ENCODE data around the gene MEF2A.

The MEF2A gene

DNA sequence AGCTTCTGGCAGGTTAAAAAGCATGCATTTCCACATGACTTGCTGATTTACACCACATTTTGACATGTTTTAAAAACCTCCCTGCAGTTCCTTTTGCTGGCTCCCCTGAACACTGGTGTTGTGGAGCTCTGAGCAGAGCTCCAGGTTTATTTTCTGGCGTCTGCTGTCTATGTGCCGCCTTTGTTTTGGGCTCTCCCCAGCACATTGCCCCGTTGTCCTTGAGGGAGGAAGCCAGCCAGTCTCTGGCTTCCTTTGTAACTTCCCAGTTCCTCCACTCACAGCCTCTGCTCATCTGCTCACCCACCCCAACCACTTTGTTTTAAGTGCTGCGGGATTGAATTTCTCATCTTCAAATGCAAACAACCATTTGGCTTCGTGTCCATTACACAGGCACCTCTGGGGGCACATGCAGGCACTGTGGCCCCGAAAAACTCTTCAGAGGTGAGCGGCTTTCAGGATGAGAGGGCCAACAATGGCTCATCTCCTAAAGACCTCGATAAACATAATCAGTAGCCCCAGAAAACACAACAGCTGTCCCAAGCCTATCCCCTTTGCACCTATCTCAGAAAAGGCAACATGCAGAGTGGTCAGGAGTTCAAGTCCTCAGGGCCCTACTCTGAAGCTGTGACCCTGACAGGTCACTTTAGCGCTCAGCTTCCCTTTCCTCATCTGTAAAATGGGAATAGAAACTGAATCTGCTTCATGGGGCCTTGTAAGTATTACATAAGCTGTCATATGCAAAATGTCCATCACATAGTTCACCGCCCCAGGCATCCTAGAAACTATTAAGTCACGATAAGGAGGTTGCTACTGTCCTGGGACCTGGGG, 1.3 kb upstream of the MEF2A start:
- no peak for DNase-seq

DNA sequence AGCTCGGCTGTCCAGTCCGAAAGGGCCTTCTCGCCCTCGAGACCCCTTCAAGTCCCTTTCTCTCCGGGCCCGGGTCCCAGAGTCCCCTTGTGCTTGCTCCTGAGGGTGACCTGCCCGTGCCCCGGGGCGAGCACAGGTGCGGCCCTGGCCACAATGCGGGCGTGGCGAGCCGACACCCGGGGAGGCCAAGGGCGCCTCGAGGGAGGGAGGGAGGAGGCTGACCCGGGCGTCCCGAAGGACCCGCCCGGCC, 810 bp upstream of the MEF2A start:
- DNase-seq = no peak

DNA sequence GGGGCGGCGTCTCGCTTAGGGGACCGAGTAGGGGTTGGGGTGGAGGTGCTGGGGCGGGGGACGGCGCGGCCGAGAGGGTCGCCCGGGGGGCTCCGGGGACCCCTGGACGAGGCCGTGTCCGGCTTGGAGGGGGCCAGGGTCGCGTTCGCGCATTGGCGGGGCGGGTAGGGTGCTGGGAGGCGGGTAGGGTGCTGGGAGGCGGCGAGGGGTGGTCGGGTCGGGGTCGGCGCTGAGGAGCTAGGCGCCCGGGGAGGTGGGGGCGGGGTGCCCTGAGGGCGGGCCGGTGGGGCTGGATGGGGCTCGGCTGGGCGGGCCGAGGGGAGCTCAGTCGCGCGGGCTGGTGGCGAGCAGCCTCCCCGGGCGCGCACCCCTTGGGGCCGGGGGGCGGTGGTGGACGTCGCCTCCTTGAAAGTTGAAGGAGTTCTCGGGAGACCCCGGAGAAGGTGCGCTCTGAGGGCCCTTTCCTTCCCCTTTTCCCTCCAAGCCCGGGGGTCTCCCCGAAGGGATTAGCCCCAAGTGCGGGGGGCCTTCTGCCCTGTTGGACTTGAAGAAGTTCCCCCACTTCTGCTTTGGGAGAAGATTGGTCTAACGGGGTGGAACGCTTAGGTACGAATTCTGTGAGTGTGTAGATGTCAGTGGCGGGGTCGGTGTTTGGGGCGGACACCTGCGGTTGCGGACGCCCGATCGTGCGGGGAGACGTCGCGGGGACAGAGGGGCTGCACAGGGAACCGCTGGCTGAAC, 543 bp downstream of the MEF2A start:
- no peak for DNase-seq

DNA sequence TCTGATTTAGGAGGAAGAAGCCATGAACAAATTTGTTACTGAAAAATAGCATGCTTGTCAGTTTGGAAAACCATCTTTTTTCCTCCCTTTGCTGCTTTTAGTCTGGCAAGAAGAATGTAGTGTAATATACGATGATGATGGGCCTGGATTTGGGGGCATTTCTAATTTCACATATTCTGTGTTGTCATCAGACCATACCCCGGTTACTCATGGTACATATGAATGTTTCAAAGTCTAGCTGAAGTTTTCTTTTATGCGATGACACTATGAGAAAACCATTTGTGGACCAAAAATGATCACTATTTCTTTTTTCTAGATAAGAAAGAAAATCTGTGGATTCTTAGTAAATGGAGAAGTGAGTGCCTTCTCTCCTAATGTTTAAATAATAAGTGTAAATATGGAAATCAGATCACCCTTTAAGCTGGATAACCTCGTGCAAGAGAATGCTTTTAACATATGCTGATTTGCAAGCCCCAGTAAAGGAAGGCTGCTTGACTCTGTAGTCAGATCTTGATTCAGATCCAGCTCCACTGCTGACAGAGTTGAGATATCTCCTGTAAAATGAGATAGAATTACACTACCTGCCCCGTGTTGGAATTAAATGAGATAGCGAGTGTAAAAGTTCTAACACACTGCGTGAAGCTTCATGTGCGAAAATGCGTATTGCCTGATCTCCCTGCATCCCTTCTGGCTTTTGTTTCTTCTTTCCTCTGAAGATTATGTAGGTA, 3.0 kb downstream of the MEF2A start:
- no peak for DNase-seq

DNA sequence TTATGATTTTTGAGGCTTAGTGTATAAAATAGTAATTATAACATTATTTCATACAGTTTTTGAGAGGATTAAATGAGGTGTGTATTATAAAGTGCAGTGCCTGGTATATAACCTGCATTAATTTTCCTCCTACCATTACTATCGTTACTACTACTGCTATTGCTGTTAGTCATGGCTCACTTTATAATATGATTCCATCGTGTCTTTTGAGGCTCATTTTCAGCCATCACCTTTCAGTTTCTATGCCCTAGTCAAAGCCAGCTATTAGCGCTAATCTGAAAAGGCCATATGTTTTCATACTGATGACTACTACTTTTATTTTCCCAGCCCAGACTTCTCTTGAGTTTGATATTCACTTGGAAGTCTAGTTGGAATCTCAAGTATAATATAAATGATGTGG, 5.5 kb downstream of the MEF2A start:
- DNase-seq = no peak

DNA sequence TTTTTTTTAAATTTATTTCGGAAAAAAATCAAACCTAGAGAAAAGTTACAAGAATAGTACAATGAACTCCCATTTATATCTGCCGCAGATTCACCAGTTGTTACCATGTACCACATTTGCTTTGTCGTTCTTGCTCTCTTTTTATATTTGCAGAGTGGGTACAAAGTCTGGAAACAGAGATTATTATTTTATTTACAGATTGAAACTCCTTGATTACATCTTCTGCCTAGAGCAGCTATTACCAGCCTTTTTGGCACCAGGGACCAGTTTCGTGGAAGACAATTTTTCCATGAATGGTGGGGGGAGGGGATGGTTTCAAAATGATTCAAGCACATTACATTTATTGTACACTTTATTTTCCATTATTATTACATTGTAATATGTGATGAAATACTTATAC, 8.3 kb downstream of the MEF2A start:
- no peak for DNase-seq

DNA sequence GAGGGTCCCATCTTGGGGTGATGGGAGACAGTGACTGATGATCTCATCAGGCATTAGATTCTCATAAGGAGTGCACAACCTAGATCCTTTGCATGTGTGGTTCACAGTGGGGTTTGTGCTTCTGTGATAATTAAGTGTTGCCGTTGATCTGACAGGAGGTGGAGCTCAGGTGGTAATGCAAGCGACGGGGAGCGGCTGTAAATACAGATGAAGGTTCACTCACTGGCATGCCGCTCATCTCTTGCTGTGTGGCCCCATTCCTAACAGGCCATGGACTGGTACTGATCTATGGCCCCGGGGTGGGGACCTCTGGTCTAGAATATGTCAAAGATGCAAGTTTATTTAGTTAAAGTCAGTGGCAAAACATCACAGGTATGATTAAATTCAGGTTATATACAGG, 8.7 kb downstream of the MEF2A start:
- no peak for DNase-seq

DNA sequence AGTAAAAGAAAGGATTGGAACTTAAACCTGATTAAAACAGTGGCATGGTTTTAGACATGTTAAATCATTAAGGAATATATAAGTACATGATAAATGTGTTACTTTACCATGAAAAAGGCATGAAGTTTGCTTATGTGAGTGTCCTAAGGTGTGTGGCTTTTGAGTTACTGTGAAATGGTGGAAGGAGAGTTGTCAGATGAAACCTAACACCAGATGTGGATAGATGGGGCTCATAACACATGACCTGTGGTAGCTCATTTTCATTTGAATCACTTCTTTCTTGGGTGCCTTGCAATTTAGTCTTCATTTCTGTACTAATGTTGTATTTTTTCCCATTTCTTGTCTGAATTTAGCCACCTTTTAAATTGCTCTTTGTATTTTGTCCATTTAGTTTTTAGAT, 13.0 kb downstream of the MEF2A start:
- no peak for DNase-seq

DNA sequence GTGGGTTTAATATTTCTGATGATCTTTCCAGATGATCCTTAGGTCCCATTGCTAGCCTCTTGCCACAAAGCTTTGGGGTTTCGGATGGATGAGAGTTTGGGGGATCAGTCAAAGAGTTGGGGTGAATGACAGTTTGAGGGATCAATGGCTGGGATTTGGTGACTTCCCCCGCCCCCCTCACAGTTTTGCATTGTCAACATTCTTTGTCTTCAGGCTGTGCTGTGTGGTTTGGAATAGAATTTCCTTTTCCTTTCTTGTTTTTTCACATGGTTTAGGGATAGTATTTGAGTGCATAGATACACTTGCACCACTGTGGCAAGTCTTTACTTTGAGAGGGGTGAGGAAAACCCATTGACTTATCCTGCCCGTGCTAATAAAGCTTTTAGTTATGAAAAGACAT, 14.3 kb downstream of the MEF2A start:
- no peak for DNase-seq

DNA sequence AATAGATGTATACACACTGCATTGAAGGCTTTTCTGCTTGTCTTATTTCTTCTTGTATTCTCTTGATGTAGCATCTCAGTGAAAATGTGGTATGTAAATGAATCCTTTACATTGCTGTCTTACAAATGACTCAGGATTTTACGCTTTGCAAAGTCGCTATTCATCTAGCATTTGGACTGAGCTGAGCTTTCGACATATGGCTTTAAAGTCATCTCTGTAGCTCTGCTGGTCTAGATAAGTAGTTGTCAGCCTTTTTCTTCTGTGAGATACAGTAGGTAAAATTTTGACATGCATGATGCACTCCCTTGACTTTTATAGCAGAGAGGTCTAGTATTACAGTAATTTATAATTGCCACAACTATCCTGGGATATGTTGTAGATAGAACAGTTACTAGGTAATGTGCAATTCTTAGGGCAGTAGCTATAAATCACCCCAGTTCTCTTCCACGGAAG, 16.8 kb downstream of the MEF2A start:
- DNase-seq = no peak

DNA sequence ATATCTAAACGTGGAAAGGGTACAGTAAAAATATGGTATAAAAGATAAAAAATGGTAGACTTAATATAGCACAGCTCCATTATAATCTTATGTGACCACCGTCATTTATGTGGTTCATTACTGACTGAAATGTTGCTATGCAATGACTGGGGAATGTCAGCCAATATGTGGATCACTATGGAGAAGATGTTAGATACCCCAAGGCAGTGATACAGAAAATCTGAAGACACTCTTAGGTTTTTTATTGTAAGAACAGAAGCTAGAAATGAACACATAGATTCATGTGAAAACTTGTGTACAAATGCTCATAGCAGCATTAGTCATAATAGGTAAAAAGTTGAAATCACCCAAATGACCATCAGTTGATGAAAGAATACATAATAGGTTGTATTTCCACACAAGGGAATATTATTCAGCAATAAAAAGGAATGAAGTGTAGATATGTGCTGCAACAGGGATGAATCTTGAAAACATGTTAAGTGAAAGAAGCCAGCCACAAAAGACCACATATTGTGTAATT, 18.4 kb downstream of the MEF2A start:
- DNase-seq = no peak

DNA sequence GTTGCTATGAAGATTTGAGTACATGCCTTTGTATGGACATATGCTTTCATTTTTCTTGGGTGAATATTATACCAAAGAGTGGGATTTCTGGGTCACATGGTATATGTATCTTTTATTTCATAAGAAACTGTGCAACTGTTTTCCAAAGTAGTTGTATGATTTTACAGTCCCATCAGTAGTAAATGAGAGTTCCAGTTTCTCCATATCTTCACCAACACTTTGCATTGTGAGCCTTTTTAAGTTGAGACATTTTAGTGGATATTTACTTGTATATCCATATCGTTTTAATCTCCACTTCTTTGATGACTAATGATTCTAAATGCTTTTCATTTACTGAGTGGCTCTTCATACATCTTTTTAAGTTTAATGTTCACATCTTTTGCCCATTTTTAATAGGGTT, 20.3 kb downstream of the MEF2A start:
- DNase-seq = no peak

DNA sequence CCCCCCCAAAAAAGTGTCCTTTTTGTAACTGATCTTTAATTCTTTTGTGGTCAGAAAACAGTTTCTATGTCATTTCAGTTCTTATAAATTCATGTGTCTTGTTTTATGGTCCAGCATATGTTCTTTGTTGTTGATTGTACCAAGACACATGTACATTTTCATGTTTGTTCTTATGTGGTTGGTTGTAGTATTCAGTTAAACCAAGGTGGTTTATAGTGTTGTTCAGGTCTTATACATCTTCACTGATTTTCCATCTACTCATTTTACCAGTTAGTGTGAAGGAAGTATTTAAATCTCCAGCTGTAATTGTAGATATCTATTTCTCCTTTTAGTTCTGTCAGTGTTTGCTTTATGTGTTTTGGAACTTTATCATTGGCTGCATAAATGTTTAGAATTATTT, 24.0 kb downstream of the MEF2A start:
- DNase-seq = no peak

DNA sequence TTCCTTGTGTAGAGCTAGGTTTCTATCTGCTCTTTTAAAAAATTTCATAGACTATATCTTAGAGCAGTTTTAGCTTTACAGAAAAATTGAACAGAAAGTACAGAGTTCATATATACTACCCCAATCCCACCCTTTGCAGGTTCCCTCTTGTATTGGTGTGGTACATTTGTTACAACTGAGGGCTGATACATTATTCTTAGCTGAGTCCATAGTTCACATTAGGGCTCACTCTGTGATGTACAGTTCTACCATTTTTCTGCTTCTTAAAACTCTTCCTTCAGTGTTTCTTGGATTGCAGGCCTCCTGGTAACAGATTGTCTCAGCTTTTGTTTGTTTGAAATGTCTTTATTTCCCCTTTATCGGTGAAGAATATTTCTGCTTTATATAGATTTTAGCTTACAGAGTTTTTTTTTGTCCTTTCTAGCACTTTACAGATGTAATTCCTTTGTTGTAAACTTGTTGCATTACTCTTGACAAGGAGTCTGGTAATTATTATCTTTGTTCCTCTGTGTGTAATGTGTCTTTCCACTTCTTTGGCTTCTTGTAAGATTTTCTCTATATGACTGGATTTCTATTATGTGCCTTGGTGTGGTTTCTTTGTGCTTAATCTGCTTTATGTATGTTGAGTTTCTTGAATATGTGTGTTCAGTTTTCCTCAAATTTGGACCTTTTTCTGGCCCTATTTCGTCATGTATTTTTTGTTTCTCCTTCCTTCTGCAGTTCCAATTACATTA, 25.3 kb downstream of the MEF2A start:
- DNase-seq = no peak

DNA sequence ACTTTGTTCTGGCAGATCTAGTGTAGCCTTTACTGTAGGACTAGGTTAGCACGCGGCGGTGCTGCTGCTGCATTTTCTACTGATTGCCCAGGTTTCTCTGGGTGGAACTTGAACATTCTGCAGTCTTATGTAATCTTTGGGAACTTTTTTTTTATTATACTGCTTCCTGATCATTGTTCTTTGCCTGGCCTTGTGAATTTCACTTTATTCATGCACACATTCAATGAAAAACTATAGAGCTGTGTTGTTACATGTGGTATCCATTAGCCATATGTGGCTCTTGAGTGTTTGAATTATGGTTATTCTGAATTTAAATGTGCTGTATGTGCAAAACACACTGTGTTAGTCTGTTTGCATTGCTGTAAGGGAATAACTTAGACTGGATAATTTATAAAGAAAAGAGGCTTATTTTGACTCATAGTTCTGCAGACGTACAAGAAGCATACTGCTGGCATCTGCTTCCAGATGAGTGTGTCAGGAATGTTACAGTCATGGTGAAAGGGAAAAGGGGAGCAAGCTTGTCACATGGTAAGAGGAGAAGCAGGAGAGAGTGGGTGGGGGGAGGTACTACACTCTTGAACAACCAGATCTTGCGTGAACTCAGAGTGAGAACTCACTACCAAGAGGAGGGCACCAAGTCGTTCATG, 26.5 kb downstream of the MEF2A start:
- DNase-seq = no peak

DNA sequence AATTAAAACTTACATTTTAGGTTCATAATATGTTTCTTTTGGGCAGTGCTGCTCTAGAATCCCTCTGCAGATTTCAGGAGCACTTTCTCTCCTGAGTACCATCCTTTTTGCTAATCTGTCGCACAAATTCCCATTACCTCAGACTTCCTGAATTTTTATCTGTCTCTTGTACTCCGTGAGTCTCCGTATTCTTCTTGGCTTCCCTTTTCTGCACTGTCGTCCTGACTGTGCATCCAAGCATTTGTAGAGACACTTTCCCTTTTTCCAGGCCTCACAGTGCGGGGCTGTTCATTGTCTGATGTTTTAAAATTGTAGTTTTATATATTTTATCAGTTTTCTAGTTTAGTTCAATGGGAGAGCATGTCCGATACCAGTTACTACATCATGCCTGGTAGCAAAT, 27.3 kb downstream of the MEF2A start:
- DNase-seq = no peak

DNA sequence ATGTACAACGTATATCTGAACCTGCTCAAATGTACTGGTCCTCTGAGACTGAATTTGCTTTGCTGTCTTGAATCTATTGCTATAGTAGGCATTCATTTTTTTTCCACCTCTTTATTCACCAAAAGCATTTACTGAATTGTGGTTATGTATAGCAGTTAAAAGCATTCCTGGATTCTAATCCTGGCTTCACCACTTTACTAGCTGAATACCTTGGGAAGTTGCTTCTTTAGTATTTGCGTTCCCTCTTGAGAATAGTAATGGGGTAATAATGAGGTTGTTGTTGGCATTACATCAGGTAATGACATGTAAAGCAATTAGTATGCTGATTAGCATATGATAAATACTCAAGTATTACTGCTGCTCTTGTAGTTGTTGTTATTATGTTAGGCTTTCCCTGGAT, 29.1 kb downstream of the MEF2A start:
- DNase-seq = no peak

DNA sequence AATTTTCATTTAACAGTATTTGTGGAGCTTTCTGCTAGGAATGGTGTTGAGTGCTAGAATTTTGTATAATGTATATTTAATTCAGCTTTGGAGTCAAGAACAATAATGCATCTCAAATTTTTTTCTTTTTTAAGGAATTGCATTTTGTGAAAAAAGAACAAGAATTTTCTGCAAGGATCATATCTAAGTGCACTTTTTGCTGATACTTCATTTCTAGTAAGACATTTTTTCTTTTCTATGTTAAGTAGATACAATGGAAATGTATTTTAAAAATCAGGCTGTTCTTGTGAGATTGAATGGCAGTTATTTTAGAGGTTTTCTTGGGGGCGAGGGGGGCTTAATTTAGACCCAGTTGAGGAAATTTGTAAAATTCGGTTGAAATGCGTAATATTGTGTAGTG, 32.5 kb downstream of the MEF2A start:
- no peak for DNase-seq

DNA sequence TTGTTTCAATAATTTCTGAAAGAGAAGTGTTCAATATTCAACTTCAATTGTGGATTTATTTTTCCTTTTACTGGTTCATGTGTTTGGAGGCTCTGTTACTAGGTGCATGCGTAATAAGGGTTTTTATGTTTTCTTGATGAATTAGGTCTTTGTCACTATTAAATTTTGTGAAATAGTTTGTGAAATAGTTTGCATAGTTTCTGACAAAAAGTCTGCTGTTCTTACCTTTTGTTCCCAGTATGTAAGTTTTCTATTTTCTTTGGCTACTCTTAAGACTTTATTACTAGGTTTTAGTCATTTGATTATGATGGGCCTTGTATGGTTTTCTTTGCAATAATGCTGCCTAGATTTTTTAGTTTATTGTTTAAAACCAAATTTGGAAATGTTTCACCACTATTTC, 38.0 kb downstream of the MEF2A start:
- DNase-seq = no peak

DNA sequence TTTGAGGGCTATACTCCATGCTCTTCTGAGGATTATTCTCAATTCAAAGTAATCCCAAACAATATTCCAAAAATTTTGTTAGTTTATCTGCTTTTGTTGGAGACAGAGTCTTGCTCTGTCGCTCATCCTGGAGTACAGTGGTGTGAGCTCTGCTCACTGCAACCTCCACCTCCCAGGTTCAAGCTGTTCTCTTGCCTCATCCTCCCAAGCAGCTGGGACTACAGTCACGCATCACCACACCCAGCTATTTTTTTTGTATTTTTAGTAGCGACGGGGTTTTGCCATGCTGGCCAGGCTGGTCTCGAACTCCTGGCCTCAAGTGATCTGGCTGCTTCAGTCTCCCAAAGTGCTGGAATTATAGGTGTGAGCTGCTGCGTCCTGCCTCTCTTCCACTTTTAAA, 39.1 kb downstream of the MEF2A start:
- no peak for DNase-seq

DNA sequence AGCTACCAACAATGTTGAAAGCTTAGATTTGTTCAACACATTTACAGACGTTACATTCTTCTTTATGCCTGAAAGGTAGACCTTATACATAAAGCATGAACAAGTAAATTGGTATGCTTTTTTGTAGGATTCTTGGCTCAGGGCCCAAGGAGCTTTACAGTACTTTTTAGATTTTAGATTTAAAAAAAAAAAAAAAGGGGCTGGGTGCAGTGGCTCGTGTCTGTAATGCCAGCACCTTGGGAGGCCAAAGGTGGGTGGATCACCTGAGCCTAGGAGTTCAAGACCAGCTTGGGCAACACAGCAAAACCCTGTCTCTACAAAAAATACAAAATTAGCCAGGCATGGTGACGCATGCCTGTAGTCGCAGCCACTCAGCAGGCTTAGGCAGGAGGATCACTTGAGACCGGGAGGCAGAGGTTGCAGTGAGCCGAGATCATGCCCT, 39.7 kb downstream of the MEF2A start:
- DNase-seq = no peak

DNA sequence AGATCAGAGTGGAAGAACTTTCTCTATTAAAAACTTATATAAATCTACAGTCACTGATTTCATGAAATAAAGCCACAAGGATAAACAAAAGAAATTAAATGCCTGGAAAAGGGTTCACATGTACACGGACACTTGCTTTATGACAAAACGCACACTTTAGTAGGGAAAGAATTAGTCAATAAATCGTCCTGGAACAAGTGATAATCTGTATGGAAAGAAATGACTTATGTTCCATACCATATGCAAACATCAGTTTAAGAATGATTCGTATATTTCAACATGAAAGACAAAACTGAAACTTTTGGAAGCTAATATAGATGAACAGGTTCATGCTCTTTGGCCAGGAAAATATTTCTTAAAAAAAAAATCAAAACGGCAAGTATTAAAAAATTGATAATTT, 40.2 kb downstream of the MEF2A start:
- no peak for DNase-seq

DNA sequence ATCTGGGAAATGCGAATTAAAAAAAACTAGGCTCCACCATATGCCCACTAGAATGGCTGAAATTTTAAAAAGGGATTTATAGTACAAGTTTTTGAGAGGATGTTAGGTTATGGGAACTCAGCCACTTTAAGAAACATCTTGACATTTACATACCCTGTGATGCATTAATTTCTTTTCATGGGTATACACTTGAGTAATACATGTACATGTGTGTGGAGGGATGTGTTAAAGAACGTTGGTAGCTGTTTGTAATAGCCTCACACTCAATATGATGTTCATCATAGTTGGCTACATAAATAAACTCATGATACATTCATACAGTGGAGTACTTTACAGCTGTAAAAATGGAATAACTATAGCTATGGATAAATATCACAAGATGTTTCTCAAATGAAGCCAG, 40.9 kb downstream of the MEF2A start:
- no peak for DNase-seq
